SKM-1 treated with dmso at 0.1 percent for 144 hours (cell line): ENCODE data around the gene CRIP2.

ENCODE experiments used
- DNase-seq: peaks from one replicate; lab custom pipeline; 2025; ENCODE audit not compliant: unreplicated experiment; lab: John Stamatoyannopoulos, UW

The CRIP2 gene

GRCh38 chr14:105442834-105443233 is 31.8 kb upstream of the CRIP2 start:
- no peak for DNase-seq

GRCh38 chr14:105444859-105445258 is 29.8 kb upstream of the CRIP2 start:
- no peak for DNase-seq

- no peak for DNase-seq
These were observed 29.3 kb upstream of the CRIP2 start for GRCh38 chr14:105445290-105445689.

- DNase-seq: no peak
These were observed 28.4 kb upstream of the CRIP2 start for GRCh38 chr14:105445901-105446845.

- DNase-seq: no peak
These were observed 27.6 kb upstream of the CRIP2 start for GRCh38 chr14:105446971-105447370.

- DNase-seq: no peak
These were observed 26.7 kb upstream of the CRIP2 start for GRCh38 chr14:105447651-105448640.

- DNase-seq: no peak
These were observed 25.9 kb upstream of the CRIP2 start for GRCh38 chr14:105448706-105449111.

- no peak for DNase-seq
These were observed 25.1 kb upstream of the CRIP2 start for GRCh38 chr14:105449276-105450122.

- DNase-seq: no peak
These were observed 24.5 kb upstream of the CRIP2 start for GRCh38 chr14:105450123-105450505.

- no peak for DNase-seq
These were observed 23.5 kb upstream of the CRIP2 start for GRCh38 chr14:105450864-105451720.

GRCh38 chr14:105452963-105453362 is 21.7 kb upstream of the CRIP2 start:
- no peak for DNase-seq

GRCh38 chr14:105453847-105454246 is 20.8 kb upstream of the CRIP2 start:
- no peak for DNase-seq

GRCh38 chr14:105455086-105455640 is 19.5 kb upstream of the CRIP2 start:
- no peak for DNase-seq

- DNase-seq: no peak
These were observed 18.6 kb upstream of the CRIP2 start for GRCh38 chr14:105455766-105456660.

- DNase-seq: no peak
These were observed 17.6 kb upstream of the CRIP2 start for GRCh38 chr14:105456736-105457617.

GRCh38 chr14:105458010-105458409 is 16.6 kb upstream of the CRIP2 start:
- no peak for DNase-seq

GRCh38 chr14:105458571-105458970 is 16.1 kb upstream of the CRIP2 start:
- no peak for DNase-seq
